Heart right ventricle (tissue), 16 donors: ENCODE measurements around the gene POU6F2. TPM values are rescaled to one million over a fixed set of nuclear protein-coding genes. Genes with fewer than 3 reads are reported as not detected.

ENCODE experiments used
- ATAC-seq, 8 donors: fragments of 200-7000 bp; cut with Tn5 transposase; one replicate each; pipeline ENCODE4 v1.9.1; 2020; ENCODE audit warnings: mild to moderate bottlenecking in 8 of 8, moderate library complexity in 8 of 8, moderate number of reproducible peaks in 1 of 8
- DNase-seq, 2 donors: peaks; one replicate each; pipeline ENCODE4 v3.0.0-alpha.2; 2020
- H3K27ac ChIP-seq, 10 donors: fragments of 200-600 bp; sonication (generic) in 2 of 10; one replicate each; pipeline versions ENCODE4 v1.5.0 to v1.8.0; 2020 to 2022; ENCODE audit warnings: mild to moderate bottlenecking in 3 of 10
- H3K27me3 ChIP-seq, 7 donors: fragments of 200-600 bp; one replicate each; pipeline ENCODE4 v1.8.0; 2021 to 2022; ENCODE audit warnings: mild to moderate bottlenecking in 2 of 7
- H3K36me3 ChIP-seq, 9 donors: fragments of 200-600 bp; sonication (generic) in 1 of 9; one replicate each; pipeline versions ENCODE4 v1.5.0 to v1.8.0; 2020 to 2022; ENCODE audit warnings: mild to moderate bottlenecking in 2 of 9
- H3K4me1 ChIP-seq, 9 donors: fragments of 200-600 bp; sonication (generic) in 1 of 9; one replicate each; pipeline versions ENCODE4 v1.5.0 to v1.8.0; 2020 to 2022; ENCODE audit warnings: mild to moderate bottlenecking in 4 of 9
- H3K4me3 ChIP-seq, 10 donors: fragments of 200-600 bp; sonication (generic) in 2 of 10; one replicate each; pipeline versions ENCODE4 v1.5.0 to v1.8.0; 2020 to 2022; ENCODE audit warnings: mild to moderate bottlenecking in 7 of 10, moderate library complexity in 2 of 10
- H3K9me3 ChIP-seq, 11 donors: fragments of 200-600 bp in 10 of 11; sonication (generic) in 2 of 11; one replicate each; pipeline versions ENCODE4 v1.5.0 to v1.8.0; 2013 to 2022; ENCODE audit warnings: mild to moderate bottlenecking in 2 of 11, control low read depth in 1 of 11, moderate library complexity in 1 of 11
- CTCF ChIP-seq, 9 donors: fragments of 200-600 bp; sonication (generic) in 2 of 9; IDR thresholded peaks; one replicate each; pipeline versions ENCODE4 v1.5.0 to v1.8.0; 2021 to 2022; ENCODE audit warnings: antibody characterized with exemption in 9 of 9, mild to moderate bottlenecking in 5 of 9, moderate library complexity in 1 of 9
- WGBS, 2 donors: extraction: QIAGEN DNeasy Blood & Tissue Kit; methylation state at CpG; one replicate each; pipeline ENCODE4 v1.1.7; 2013; ENCODE audit warnings: inconsistent platforms in 1 of 2; 5-methylcytosine and 5-hydroxymethylcytosine counted together
- intact Hi-C, 10 donors: fragments of 100-400 bp; cut with DNase I; formaldehyde crosslinking; loops; one replicate each; pipeline versions ENCODE4 v1.11.1 to v1.14.2; 2022
- polyA plus RNA-seq, 2 donors: library from polyadenylated mRNA; stranded (reverse); fragments of 200-250 nt; gene quantifications; one replicate each; pipeline ENCODE4 v1.2.3, GENCODE V29; 2013
- total RNA-seq, 10 donors: library from RNA; stranded (reverse); fragmentation: NEBNext Ultra II Directional in 3 of 10; extraction: Animal tissue kit (Norgen Biotek cat#: 25700) in 3 of 10; gene quantifications; one replicate each; pipeline versions ENCODE4 v1.2.1 to v1.2.4, GENCODE V29; 2021 to 2023
- donor health status: Arrhythmogenic right ventricular cardiomyopathy.
- donor health status: ischemic (EF 13 %, LVEDD 7.1; RV severe dilation, severe dysfunction).
- donor health status: healthy with polysubstance abuse.
- donor health status: DM: no; HTN: yes; CAD: no.
- donor health status: DM: no; HTN: no; CAD: no.
- donor health status: ischemic (EF 25% LVEDD 6.9; RV normal size, moderate dysfunction).
- donor health status: ischemic (EF 25% LVEDD 5.7; RV mildly dilated, moderate dysfunction).
- donor health status: healthy.
- donor health status: DM: yes; HTN: yes; CAD: no.
- donor health status: Ischemic cardiomyopathy.
- donor health status: ischemic (EF 35%, LVEDD 5.7; RV mildly dilated, moderate dysfunction).
- donor health status: nonischemic (EF 11% LVEDD 7.7; RV severe dilation, severe dysfunction).
- donor health status: DM: yes; HTN: yes; CAD: no.
- donor health status: PGD.
- donor health status: ischemic (EF 29% LVEDD 5.4; RV normal size, mild dysfunction).
- donor health status: nonischemic (EF 23%, LVEDD 6.1; RV moderate dilation, normal function).

The POU6F2 gene
- total and polyA plus RNA-seq, 12 donors, result under 0.01 to 0.83 (median 0.34) TPM

GRCh38 chr7:39088730-39089593, 111.3 kb downstream of the POU6F2 start:
- H3K27ac ChIP-seq, result no peak overlapping the region
- peaks cover 0 to 11% (median 5%) of the 10 kb centered on the region in 9 donors for H3K4me1 ChIP-seq
- intact Hi-C loops, result no loop called here
- peaks cover 0 to 10% (median 8%) of the 10 kb centered on the region in 7 donors for H3K27me3 ChIP-seq
- DNase-seq (no peak), ATAC-seq (no peak)
- 73 to 74% methylated on average over 3 of the region's 3 CpGs for WGBS, 2 donors
- TF ChIP-seq CTCF (IDR thresholded peaks at IDR 0.05), result no peak
- no peaks in the 10 kb centered on the region for H3K9me3 ChIP-seq
- no peak overlapping the region for H3K4me3 ChIP-seq
- no peaks in the 10 kb centered on the region for H3K36me3 ChIP-seq

GRCh38 chr7:39091145-39091544, 113.4 kb downstream of the POU6F2 start:
- WGBS, 2 donors, result 53 to 54% methylated on average over 2 of the region's 2 CpGs
- peaks cover 0 to 6% (median 0%) of the 10 kb centered on the region in 7 donors for H3K27me3 ChIP-seq
- ATAC-seq (no peak), DNase-seq (no peak)
- no peak overlapping the region for H3K4me3 ChIP-seq
- intact Hi-C loops, result no loop called here
- H3K27ac ChIP-seq, result no peak overlapping the region
- no peaks in the 10 kb centered on the region for H3K36me3 ChIP-seq
- no peak for TF ChIP-seq CTCF (IDR thresholded peaks at IDR 0.05)
- no peaks in the 10 kb centered on the region for H3K4me1 ChIP-seq
- no peaks in the 10 kb centered on the region for H3K9me3 ChIP-seq

- no peaks in the 10 kb centered on the region for H3K9me3 ChIP-seq
- ATAC-seq (no peak), DNase-seq (no peak)
- no peak overlapping the region for H3K4me3 ChIP-seq
- H3K27me3 ChIP-seq, result peaks cover 0 to 6% (median 0%) of the 10 kb centered on the region in 7 donors
- H3K27ac ChIP-seq, result no peak overlapping the region
- WGBS, 2 donors, result 80 to 81% methylated on average over 5 of the region's 5 CpGs
- no peak for TF ChIP-seq CTCF (IDR thresholded peaks at IDR 0.05)
- no peaks in the 10 kb centered on the region for H3K36me3 ChIP-seq
- H3K4me1 ChIP-seq, result no peaks in the 10 kb centered on the region
- intact Hi-C loops, result no loop called here
These were observed 114.1 kb downstream of the POU6F2 start for GRCh38 chr7:39091774-39092173.

GRCh38 chr7:39094731-39095130, 117.0 kb downstream of the POU6F2 start:
- no peak for TF ChIP-seq CTCF (IDR thresholded peaks at IDR 0.05)
- no peaks in the 10 kb centered on the region for H3K36me3 ChIP-seq
- no peaks in the 10 kb centered on the region for H3K9me3 ChIP-seq
- H3K27ac ChIP-seq, result no peak overlapping the region
- no peak overlapping the region for H3K4me3 ChIP-seq
- WGBS, 2 donors, result 81 to 91% methylated on average over 2 of the region's 2 CpGs
- H3K4me1 ChIP-seq, result no peaks in the 10 kb centered on the region
- intact Hi-C loops, result no loop called here
- no peak for ATAC-seq
- no peak for DNase-seq
- H3K27me3 ChIP-seq, result peaks cover 0 to 6% (median 0%) of the 10 kb centered on the region in 7 donors
